Measurements from ENCODE around the gene UQCRQ. TPM values are rescaled to one million over a fixed set of nuclear protein-coding genes. Genes with fewer than 3 reads are reported as not detected.

UQCRQ gene
- total RNA-seq, 2 donors from 2014 or later: 55.3 to 84.4 TPM

DNA sequence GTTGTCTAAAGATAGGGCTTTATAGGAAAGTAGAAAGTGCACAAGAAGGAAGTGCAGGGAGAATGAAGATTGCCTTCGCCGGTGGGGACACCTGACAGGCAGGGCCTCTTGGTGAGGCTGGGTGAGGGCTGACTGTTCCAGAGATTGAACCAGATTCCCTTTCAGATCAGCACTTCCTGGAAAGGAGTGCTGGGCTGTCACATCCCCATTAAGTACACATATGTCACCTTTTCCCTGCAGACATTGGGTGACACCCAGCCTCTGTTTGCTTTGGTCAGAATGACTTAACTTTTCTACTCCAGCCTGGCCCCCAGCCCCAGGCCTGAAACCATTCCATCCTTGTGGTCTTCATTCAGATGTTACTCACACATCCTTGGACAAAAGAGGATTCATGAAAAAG lies 28.6 kb upstream of the UQCRQ start:
- no peak for TF ChIP-seq POLR2A (IDR thresholded peaks at IDR 0.05)
- no peaks in the 10 kb centered on the region for H3K4me1 ChIP-seq
- no peak overlapping the region for H3K4me3 ChIP-seq
- 67 to 76% methylated on average over 2 of the region's 2 CpGs for WGBS, 2 donors
- intact Hi-C loops (cut with DNase I): no loop called here
- H3K27me3 ChIP-seq: no peaks in the 10 kb centered on the region
- H3K9me3 ChIP-seq: no peaks in the 10 kb centered on the region
- DNase-seq: peak in 1 of 4 donors; percentile 42
- no peaks in the 10 kb centered on the region for H3K36me3 ChIP-seq (replicated peaks in 1 of 2; ENCODE audit: insufficient read depth in 1 of 2, low read depth in 2 of 2)
- peak overlapping the region in 2 of 4 donors; percentile 21 to 35 for H3K27ac ChIP-seq
- peak; percentile 67 for ATAC-seq

DNA sequence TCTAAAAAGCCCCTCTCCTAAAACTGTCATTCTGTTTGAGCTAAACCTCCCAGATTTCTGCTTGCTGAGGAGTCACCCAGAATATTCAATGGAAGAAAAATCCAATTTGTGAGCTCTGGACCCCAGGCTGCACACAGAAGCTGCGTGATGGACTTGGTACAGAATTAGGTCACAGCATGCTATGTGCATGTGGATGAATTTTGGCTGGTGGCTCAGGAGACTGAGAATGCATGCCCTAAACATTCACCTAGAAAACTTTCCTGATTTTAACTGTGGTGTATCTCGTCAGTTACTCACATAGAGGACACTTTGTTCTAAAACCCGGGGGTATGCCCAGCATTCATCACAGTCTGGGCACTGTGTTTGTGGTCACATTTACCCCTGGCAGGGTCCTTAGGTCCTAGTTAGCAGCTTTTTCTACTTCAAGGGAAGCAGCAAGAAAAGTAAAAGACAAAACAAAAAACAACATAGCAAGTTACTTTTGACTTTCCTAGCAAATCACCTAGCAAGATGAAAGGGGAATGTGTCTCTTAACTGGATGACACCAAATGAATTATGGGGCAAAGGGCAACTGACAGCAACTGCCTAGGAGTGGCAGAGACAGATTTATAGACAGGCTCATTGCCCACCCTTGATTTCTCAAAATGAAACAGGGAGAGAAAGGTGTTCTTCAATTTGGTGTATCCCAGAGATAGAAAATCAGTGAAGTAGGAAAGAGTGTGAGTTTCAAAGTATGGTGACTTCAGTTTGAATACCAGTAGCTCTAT lies 27.7 kb upstream of the UQCRQ start:
- TF ChIP-seq POLR2A (IDR thresholded peaks at IDR 0.05): no peak
- TF ChIP-seq, protein P1, sequence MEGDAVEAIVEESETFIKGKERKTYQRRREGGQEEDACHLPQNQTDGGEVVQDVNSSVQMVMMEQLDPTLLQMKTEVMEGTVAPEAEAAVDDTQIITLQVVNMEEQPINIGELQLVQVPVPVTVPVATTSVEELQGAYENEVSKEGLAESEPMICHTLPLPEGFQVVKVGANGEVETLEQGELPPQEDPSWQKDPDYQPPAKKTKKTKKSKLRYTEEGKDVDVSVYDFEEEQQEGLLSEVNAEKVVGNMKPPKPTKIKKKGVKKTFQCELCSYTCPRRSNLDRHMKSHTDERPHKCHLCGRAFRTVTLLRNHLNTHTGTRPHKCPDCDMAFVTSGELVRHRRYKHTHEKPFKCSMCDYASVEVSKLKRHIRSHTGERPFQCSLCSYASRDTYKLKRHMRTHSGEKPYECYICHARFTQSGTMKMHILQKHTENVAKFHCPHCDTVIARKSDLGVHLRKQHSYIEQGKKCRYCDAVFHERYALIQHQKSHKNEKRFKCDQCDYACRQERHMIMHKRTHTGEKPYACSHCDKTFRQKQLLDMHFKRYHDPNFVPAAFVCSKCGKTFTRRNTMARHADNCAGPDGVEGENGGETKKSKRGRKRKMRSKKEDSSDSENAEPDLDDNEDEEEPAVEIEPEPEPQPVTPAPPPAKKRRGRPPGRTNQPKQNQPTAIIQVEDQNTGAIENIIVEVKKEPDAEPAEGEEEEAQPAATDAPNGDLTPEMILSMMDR (IDR thresholded peaks at IDR 0.05): no peak
- no peaks in the 10 kb centered on the region for H3K9me3 ChIP-seq
- intact Hi-C loops (cut with DNase I): no loop called here
- DNase-seq: no peak
- 58 to 70% methylated on average over 3 of the region's 3 CpGs for WGBS, 2 donors
- no peaks in the 10 kb centered on the region for H3K36me3 ChIP-seq (replicated peaks in 1 of 2; ENCODE audit: insufficient read depth in 1 of 2, low read depth in 2 of 2)
- no peaks in the 10 kb centered on the region for H3K4me1 ChIP-seq
- no peak overlapping the region for H3K27ac ChIP-seq
- ATAC-seq: no peak
- H3K27me3 ChIP-seq: no peaks in the 10 kb centered on the region
- no peak overlapping the region for H3K4me3 ChIP-seq

GRCh38 chr5:132839426-132840301 lies 26.8 kb upstream of the UQCRQ start:
- peak overlapping the region in 1 of 4 donors; percentile 20 for H3K27ac ChIP-seq
- WGBS, 2 donors: 87 to 91% methylated on average over 8 of the region's 8 CpGs
- no peaks in the 10 kb centered on the region for H3K36me3 ChIP-seq (replicated peaks in 1 of 2; ENCODE audit: insufficient read depth in 1 of 2, low read depth in 2 of 2)
- no peak overlapping the region for H3K4me3 ChIP-seq
- no peaks in the 10 kb centered on the region for H3K9me3 ChIP-seq
- TF ChIP-seq POLR2A (IDR thresholded peaks at IDR 0.05): no peak
- TF ChIP-seq, protein P1 (IDR thresholded peaks at IDR 0.05): no peak
- no peaks in the 10 kb centered on the region for H3K4me1 ChIP-seq
- H3K27me3 ChIP-seq: no peaks in the 10 kb centered on the region
- ATAC-seq (no peak), DNase-seq (no peak)
- intact Hi-C loops (cut with DNase I): no loop called here

DNA sequence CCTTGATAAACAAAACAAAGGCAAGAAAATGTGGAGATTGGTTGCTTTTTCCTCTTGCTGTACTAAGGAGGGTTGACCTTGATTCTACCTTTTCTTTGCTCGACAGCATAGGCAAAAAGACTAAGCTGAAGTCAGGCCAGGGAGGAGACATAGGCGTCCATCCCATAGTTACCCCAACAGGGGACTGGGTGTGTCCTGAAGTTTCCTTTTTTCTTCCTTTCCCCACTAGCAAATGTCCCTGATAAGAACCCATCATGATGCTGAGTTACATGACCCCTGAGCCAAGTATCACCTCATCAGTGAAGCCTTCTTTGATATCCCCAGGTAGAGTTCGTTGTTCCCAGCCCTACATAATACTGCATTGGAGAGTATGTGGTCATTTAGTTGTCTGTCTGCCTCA lies 26.1 kb upstream of the UQCRQ start:
- no peaks in the 10 kb centered on the region for H3K9me3 ChIP-seq
- no peaks in the 10 kb centered on the region for H3K36me3 ChIP-seq (replicated peaks in 1 of 2; ENCODE audit: insufficient read depth in 1 of 2, low read depth in 2 of 2)
- H3K4me3 ChIP-seq: no peak overlapping the region
- ATAC-seq (no peak), DNase-seq (no peak)
- H3K27me3 ChIP-seq: no peaks in the 10 kb centered on the region
- peak overlapping the region in 1 of 4 donors; percentile 20 for H3K27ac ChIP-seq
- intact Hi-C loops (cut with DNase I): no loop called here
- 69 to 85% methylated on average over 3 of the region's 3 CpGs for WGBS, 2 donors
- TF ChIP-seq, protein P1 (IDR thresholded peaks at IDR 0.05): no peak
- TF ChIP-seq POLR2A (IDR thresholded peaks at IDR 0.05): no peak
- no peaks in the 10 kb centered on the region for H3K4me1 ChIP-seq

DNA sequence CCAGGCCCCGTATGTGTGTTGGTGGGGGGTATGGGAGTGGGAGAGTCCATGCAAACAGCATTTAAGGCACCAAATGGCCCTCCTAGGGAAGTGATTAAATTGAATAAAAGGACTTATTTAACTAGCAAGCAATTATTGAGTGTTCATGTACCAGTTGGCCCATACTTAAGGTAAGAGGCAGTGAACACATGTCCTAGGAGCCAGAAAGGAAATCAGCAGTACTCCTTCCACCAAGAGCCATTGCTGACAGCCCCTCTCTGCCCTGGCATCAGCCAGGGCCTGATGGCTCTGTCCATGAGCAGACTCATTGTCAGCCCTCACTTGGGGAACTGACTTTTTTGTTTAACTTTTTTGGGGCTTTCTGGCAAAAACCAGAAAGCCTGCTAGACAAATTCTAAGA lies 25.5 kb upstream of the UQCRQ start:
- intact Hi-C loops (cut with DNase I): no loop called here
- Histone ChIP-seq H3K4me1 (no peaks in the 10 kb centered on the region), H3K4me3 (no peak overlapping the region), H3K9me3 (no peaks in the 10 kb centered on the region), H3K27me3 (no peaks in the 10 kb centered on the region), H3K36me3 (replicated peaks in 1 of 2; ENCODE audit: insufficient read depth in 1 of 2, low read depth in 2 of 2) (no peaks in the 10 kb centered on the region), H3K27ac (no peak overlapping the region)
- DNase-seq: no peak
- TF ChIP-seq, protein P1 (IDR thresholded peaks at IDR 0.05): no peak
- no peak for TF ChIP-seq POLR2A (IDR thresholded peaks at IDR 0.05)
- ATAC-seq: no peak
- WGBS, 2 donors: 17 to 21% methylated on average over 1 of the region's 1 CpG
